ENCODE results near the gene CATSPER3.

DNA sequence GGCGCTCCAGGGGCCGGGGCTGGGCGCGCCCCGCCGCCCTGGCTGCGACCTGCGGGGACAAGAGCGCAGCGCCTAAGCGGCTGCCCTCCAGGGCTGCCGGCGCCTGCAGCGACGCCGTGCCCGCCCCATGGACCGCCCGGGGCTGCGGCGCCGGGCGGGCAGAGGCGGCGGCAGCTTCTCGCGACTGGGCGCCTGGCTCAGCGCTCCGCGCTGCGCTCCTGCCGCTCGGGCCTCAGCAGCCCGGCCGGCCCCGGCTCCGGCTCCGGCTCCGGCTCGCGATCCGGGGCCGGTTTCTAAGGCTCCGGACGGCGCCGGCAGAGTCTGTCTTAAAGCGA, 66.2 kb downstream of the CATSPER3 start, which contains the start of gene PITX1:
- TF ChIP-seq, protein P1, sequence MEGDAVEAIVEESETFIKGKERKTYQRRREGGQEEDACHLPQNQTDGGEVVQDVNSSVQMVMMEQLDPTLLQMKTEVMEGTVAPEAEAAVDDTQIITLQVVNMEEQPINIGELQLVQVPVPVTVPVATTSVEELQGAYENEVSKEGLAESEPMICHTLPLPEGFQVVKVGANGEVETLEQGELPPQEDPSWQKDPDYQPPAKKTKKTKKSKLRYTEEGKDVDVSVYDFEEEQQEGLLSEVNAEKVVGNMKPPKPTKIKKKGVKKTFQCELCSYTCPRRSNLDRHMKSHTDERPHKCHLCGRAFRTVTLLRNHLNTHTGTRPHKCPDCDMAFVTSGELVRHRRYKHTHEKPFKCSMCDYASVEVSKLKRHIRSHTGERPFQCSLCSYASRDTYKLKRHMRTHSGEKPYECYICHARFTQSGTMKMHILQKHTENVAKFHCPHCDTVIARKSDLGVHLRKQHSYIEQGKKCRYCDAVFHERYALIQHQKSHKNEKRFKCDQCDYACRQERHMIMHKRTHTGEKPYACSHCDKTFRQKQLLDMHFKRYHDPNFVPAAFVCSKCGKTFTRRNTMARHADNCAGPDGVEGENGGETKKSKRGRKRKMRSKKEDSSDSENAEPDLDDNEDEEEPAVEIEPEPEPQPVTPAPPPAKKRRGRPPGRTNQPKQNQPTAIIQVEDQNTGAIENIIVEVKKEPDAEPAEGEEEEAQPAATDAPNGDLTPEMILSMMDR (IDR thresholded peaks at IDR 0.05): no peak
- TF ChIP-seq POLR2A (IDR thresholded peaks at IDR 0.05) (no peak), POLR2AphosphoS5 (IDR thresholded peaks at IDR 0.05) (no peak), EP300 (IDR thresholded peaks at IDR 0.05) (no peak)
